Thyroid gland (tissue), 4 donors: ENCODE measurements around the gene ACACA. TPM values are rescaled to one million over a fixed set of nuclear protein-coding genes. Genes with fewer than 3 reads are reported as not detected.
A peak's percentile ranks its signal among the peaks of the same experiment; 100 is the strongest.

Experiments
- DNase-seq, 2 donors: peaks; one replicate each; pipeline ENCODE4 v3.0.0-alpha.2; 2019
- H3K27ac ChIP-seq, 3 donors: fragments of 200-600 bp; sonication (generic); 1 replicate in 2 of 3; 2 replicates in 1 of 3; pipeline ENCODE4 v1.5.1; 2016 to 2019; ENCODE audit warnings: mild to moderate bottlenecking in 1 of 3, moderate library complexity in 1 of 3
- H3K27me3 ChIP-seq: fragments of 200-600 bp; sonication (generic); one replicate; pipeline ENCODE4 v1.5.1; 2019
- H3K36me3 ChIP-seq, 2 donors: fragments of 200-600 bp; sonication (generic); one replicate each; pipeline ENCODE4 v1.5.1; 2016 to 2019
- H3K4me1 ChIP-seq, 2 donors: fragments of 200-600 bp; sonication (generic); one replicate each; pipeline ENCODE4 v1.5.1; 2017 to 2019
- H3K4me3 ChIP-seq, 3 donors: fragments of 200-600 bp; sonication (generic); replicated peaks in 1 of 3; 1 replicate in 2 of 3; 2 replicates in 1 of 3; pipeline ENCODE4 v1.5.1; 2016; ENCODE audit warnings: mild to moderate bottlenecking in 1 of 3
- H3K9me3 ChIP-seq: fragments of 200-600 bp; sonication (generic); one replicate; pipeline ENCODE4 v1.5.1; 2017
- CTCF ChIP-seq, 6 experiments: fragments of 200-600 bp in 3 of 6; fragments of 450-650 bp in 3 of 6; sonication (generic) in 3 of 6; IDR thresholded peaks; one replicate each; pipeline ENCODE4 v1.5.1; 2016 to 2019; ENCODE audit warnings: antibody characterized with exemption in 6 of 6, mild to moderate bottlenecking in 2 of 6, inconsistent platforms in 1 of 6, moderate library complexity in 1 of 6
- POLR2A ChIP-seq, 2 donors: fragments of 450-650 bp; IDR thresholded peaks; one replicate each; pipeline ENCODE4 v1.6.1; 2017; ENCODE audit warnings: antibody characterized with exemption in 2 of 2, mild to moderate bottlenecking in 2 of 2, moderate library complexity in 1 of 2
- WGBS, 2 donors: methylation state at CpG; one replicate each; pipeline ENCODE4 v1.1.5; 2017; 5-methylcytosine and 5-hydroxymethylcytosine counted together
- intact Hi-C: fragments of 100-400 bp; cut with DNase I; formaldehyde crosslinking; loops from one replicate; pipeline ENCODE4 v1.15.1; 2023
- total RNA-seq, 4 donors: library from RNA; depleted of rRNA; stranded (reverse); fragments of >200 nt; gene quantifications; one replicate each; pipeline ENCODE4 v1.2.3, GENCODE V29; 2016

The ACACA gene
- total RNA-seq, 4 donors from 2014 or later, result 27.2 to 55.7 (median 38.4) TPM

GRCh38 chr17:37118366-37119137 is 288.1 kb downstream of the ACACA start:
- Histone ChIP-seq H3K27me3 (no peaks in the 10 kb centered on the region), H3K9me3 (no peaks in the 10 kb centered on the region), H3K36me3 (peaks cover 6 to 9% of the 10 kb centered on the region in 2 donors), H3K27ac (peak overlapping the region in 1 of 3 donors; percentile 10), H3K4me3 (no peak overlapping the region), H3K4me1 (peaks cover 15 to 16% of the 10 kb centered on the region in 2 donors)
- intact Hi-C loops, result no loop called here
- WGBS, 2 donors, result 75 to 79% methylated on average over 3 of the region's 3 CpGs
- DNase-seq, result peak in 1 of 2 donors; percentile 9
- no peak for TF ChIP-seq POLR2A (IDR thresholded peaks at IDR 0.05)
- no peak for TF ChIP-seq CTCF (IDR thresholded peaks at IDR 0.05)

DNA sequence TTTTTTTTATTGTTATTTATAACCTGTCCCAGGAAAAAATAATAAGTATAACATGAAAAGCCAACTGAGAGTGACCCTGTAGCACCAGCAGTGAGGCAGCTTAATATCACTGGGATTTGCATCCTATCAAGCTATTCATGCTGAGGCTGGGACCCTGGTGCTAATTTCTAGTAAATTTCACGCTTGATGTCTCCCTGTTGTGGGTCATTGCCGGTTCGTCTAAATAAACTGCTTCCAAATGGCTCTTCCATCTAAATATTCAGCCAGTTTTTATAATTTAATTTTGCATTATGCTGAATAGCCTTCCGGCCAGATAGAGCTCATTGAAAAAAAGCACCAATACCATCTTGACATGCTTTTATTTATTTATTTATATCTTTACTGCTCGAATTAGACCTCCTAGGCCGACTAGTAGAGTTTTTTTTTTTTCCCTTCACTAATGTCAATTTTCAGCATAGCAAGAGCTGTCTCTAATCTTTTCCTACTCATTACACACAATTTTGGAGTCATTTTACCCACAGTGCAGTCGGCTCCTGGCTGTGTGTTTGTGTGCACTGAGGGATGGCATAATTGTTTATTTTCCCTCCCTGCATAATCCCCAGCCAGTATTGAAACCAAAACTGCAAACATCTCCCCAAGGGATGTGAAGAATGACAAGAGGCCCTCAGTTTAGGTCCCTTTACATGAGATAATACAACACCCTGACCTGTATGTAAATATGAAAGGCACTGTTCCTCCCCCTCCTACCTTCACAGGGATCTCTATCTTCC is 289.1 kb downstream of the ACACA start:
- peak; percentile 14 to 52 for DNase-seq
- peaks cover 6 to 13% of the 10 kb centered on the region in 2 donors for H3K36me3 ChIP-seq
- intact Hi-C loops, result no loop called here
- H3K4me1 ChIP-seq, result peaks cover 15 to 16% of the 10 kb centered on the region in 2 donors
- H3K27ac ChIP-seq, result peak overlapping the region in 1 of 3 donors; percentile 18
- WGBS, 2 donors, result 50 to 58% methylated on average over 7 of the region's 7 CpGs
- H3K9me3 ChIP-seq, result no peaks in the 10 kb centered on the region
- H3K27me3 ChIP-seq, result no peaks in the 10 kb centered on the region
- H3K4me3 ChIP-seq, result no peak overlapping the region
- TF ChIP-seq CTCF (IDR thresholded peaks at IDR 0.05) (no peak), POLR2A (IDR thresholded peaks at IDR 0.05) (no peak)

GRCh38 chr17:37116671-37117185 is 289.9 kb downstream of the ACACA start:
- WGBS, 2 donors, result 49 to 50% methylated on average over 7 of the region's 7 CpGs

GRCh38 chr17:37111329-37111728 is 295.3 kb downstream of the ACACA start:
- no peaks in the 10 kb centered on the region for H3K9me3 ChIP-seq
- H3K36me3 ChIP-seq, result peaks cover 0 to 10% of the 10 kb centered on the region in 2 donors
- intact Hi-C loops, result no loop called here
- TF ChIP-seq CTCF (IDR thresholded peaks at IDR 0.05) (no peak), POLR2A (IDR thresholded peaks at IDR 0.05) (no peak)
- WGBS, 2 donors, result 91 to 97% methylated on average over 4 of the region's 4 CpGs
- DNase-seq, result no peak
- no peaks in the 10 kb centered on the region for H3K27me3 ChIP-seq
- H3K4me3 ChIP-seq, result no peak overlapping the region
- H3K4me1 ChIP-seq, result peaks cover 5 to 13% of the 10 kb centered on the region in 2 donors
- no peak overlapping the region for H3K27ac ChIP-seq

More at GRCh38 chr17:37116671-37117185, 289.9 kb downstream of the ACACA start:
- Histone ChIP-seq H3K36me3 (peaks cover 6 to 13% of the 10 kb centered on the region in 2 donors), H3K4me1 (peaks cover 15 to 16% of the 10 kb centered on the region in 2 donors), H3K4me3 (no peak overlapping the region), H3K27ac (no peak overlapping the region), H3K27me3 (no peaks in the 10 kb centered on the region), H3K9me3 (no peaks in the 10 kb centered on the region)
- TF ChIP-seq CTCF (IDR thresholded peaks at IDR 0.05), result no peak
- TF ChIP-seq POLR2A (IDR thresholded peaks at IDR 0.05), result no peak
- DNase-seq, result peak in 1 of 2 donors; percentile 24
- intact Hi-C loops, result no loop called here
